CD4-positive, alpha-beta T cell treated with Interleukin-10 for 1 hour (primary cell): ENCODE data around the gene CELF2.

Experiments used
- DNase-seq: peaks from one replicate; pipeline ENCODE4 v3.0.0-alpha.2; 2020

The CELF2 gene

GRCh38 chr10:11004144-11005077, 13.3 kb upstream of the CELF2 start:
- no peak for DNase-seq

GRCh38 chr10:11005725-11006427, 11.8 kb upstream of the CELF2 start:
- no peak for DNase-seq

GRCh38 chr10:11006428-11006825, 11.2 kb upstream of the CELF2 start:
- no peak for DNase-seq

GRCh38 chr10:11007476-11008020, 10.1 kb upstream of the CELF2 start:
- no peak for DNase-seq

- no peak for DNase-seq
These were observed 8.0 kb upstream of the CELF2 start for GRCh38 chr10:11009471-11010308.

- DNase-seq: no peak
These were observed 7.1 kb upstream of the CELF2 start for GRCh38 chr10:11010582-11010981.

GRCh38 chr10:11011436-11011835, 6.2 kb upstream of the CELF2 start:
- DNase-seq: no peak

- no peak for DNase-seq
These were observed 5.7 kb upstream of the CELF2 start for GRCh38 chr10:11011984-11012383.

- no peak for DNase-seq
These were observed 5.0 kb upstream of the CELF2 start for GRCh38 chr10:11012421-11013295.

- DNase-seq: no peak
These were observed 3.8 kb upstream of the CELF2 start for GRCh38 chr10:11013836-11014235.

GRCh38 chr10:11014671-11015445, 2.8 kb upstream of the CELF2 start:
- no peak for DNase-seq

- DNase-seq: no peak
These were observed 2.2 kb upstream of the CELF2 start for GRCh38 chr10:11015446-11015934.

GRCh38 chr10:11017000-11017569, 587 bp upstream of the CELF2 start:
- DNase-seq: no peak

- no peak for DNase-seq
These were observed 765 bp downstream of the CELF2 start for GRCh38 chr10:11018432-11018841.

GRCh38 chr10:11018855-11019631, 1.4 kb downstream of the CELF2 start:
- DNase-seq: no peak

- DNase-seq: no peak
These were observed 2.3 kb downstream of the CELF2 start for GRCh38 chr10:11019724-11020547.

GRCh38 chr10:11020548-11020942, 2.9 kb downstream of the CELF2 start:
- no peak for DNase-seq

GRCh38 chr10:11022213-11022612, 4.5 kb downstream of the CELF2 start:
- no peak for DNase-seq
